Measurements from ENCODE around the gene CFAP90.

The CFAP90 gene

GRCh38 chr5:7850395-7851239 lies at the start of gene CFAP90:
CFAP90 (minus strand) TSS chr5:7851133; CDS start chr5:7851021, 112 bp downstream.
- no peak for DNase-seq (ENCODE audit: low read depth)

DNA sequence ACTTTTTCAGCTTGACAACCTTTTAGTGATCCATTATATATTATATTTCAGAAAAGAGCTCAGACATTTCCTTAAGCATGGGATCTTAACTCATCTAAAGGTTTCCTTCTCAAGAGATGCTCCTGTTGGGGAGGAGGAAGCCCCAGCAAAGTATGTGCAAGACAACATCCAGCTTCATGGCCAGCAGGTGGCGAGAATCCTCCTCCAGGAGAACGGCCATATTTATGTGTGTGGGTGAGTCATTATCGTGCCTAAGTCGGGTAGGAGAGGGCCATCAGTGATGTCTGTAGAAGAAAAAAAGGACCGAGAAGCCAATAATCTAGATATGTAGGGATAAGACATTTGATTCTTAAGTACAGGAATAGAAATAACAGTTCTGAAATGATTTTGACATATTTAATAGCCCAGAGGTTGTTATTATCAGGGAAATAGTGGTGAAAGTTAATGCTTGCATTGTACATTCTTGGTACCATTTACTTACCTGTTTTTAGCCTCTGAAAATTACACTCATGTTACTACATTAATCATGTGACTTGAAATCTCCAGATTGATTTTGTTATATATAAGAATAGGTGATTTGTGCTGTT lies 46.2 kb upstream of the CFAP90 start:
- DNase-seq (ENCODE audit: low read depth): no peak

- no peak for DNase-seq (ENCODE audit: low read depth)
These were observed 43.9 kb upstream of the CFAP90 start for GRCh38 chr5:7894860-7895259.

DNA sequence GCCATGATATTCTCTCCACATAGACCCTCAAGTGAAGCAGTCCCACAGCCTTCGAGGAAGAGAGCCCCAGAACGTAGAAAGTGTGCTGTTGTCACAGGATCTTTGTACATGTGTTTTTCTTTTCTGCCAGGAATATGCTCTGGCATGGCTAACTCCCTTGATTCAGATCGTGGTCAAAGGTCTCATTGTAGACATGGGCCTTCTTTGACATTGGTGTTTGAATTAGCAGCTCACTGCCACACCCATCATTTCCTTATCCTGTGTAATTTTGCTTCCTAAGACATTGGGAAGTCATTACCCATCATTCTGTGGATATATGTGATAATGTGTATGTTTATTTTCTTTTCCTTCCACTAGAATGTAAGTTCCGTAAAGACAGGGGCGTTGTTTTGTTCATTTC lies 43.5 kb upstream of the CFAP90 start:
- no peak for DNase-seq (ENCODE audit: low read depth)

DNA sequence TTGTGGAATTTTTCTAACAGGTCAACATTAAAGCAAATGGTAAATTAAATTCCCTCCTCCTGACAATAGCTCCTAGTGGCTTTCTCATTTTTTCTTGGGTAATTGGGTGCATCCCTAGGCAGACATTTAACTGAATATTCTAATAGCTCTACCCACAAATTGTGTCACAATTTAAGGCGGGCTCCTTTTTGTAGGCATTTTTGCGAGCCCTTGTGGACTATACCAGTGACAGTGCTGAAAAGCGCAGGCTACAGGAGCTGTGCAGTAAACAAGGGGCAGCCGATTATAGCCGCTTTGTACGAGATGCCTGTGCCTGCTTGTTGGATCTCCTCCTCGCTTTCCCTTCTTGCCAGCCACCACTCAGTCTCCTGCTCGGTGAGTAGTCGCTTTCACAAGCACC lies 38.0 kb upstream of the CFAP90 start:
- no peak for DNase-seq (ENCODE audit: low read depth)

- no peak for DNase-seq (ENCODE audit: low read depth)
These were observed 36.0 kb upstream of the CFAP90 start for GRCh38 chr5:7886849-7887475.

GRCh38 chr5:7884491-7885267 lies 33.7 kb upstream of the CFAP90 start:
- no peak for DNase-seq (ENCODE audit: low read depth)

DNA sequence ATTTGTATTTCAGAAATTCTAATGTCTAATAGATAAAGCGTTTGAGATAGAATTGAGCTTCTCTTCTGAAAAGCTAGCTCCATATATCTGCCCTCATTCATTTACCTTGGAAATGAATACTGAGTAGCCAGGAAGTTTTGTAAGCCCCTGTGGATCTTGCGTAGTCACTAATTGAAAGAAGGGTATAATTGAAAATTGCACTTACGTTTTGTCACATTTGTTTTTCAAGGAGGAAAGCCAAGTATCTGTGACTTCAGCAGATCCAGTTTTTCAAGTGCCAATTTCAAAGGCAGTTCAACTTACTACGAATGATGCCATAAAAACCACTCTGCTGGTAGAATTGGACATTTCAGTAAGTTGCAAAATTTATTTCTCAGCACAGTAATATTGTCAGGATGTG lies 32.0 kb upstream of the CFAP90 start:
- no peak for DNase-seq (ENCODE audit: low read depth)

GRCh38 chr5:7881816-7882215 lies 30.9 kb upstream of the CFAP90 start:
- DNase-seq (ENCODE audit: low read depth): no peak

DNA sequence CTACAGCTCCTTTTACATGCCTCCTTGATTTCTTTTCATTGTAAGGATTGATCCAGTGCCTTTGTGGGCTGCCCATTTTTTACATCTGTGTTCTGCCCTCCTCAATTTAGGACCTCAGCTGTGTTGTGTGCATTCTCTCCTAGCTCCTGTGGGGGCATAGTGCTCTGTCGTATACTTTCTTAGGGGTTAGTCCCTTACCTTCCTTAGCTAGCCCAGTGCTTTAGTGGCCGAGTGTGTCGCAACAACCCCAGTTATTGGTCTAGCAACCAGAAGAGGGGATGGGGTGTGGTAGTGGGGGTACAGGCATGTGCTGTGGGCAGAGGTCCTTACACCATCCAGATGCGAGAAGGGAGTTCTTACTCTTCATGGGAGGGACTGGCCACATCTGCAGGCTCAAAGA lies 30.2 kb upstream of the CFAP90 start:
- no peak for DNase-seq (ENCODE audit: low read depth)

DNA sequence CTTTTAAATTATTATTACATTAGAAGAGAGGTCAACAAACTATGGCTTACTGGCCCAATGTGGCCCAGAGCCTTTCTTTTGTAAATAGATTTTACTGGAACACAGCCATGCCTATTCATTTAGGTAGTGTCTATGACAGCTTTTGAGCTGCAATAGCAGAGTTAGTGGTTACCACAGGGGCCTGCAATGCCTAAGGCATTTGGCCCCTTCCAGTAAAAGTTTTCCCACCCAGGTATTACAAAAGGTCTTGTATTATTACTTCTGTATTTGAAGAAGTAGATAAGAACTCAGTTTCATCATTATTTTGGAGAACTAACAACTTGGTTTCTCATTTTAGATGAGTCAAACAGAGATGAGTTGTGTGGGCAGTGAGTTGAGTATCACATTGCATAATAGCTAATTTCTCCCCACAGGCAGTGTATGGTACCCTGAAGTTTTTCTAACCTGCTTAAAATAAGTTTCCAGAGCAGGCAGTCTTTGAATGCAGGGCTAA lies 27.5 kb upstream of the CFAP90 start:
- DNase-seq (ENCODE audit: low read depth): no peak

DNA sequence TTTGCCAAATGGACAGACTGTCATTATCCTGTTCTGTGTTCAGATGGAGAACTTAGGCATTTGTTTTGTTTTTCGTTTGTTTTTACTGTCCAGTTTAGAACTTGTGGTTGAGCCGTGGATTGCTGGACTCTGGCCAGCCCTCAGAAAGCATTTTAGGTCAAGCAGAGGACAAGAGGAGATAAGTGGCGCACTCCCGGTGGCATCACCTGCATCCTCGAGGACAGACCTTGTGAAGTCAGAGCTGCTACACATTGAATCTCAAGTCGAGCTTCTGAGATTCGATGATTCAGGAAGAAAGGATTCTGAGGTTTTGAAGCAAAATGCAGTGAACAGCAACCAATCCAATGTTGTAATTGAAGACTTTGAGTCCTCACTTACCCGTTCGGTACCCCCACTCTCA lies 26.9 kb upstream of the CFAP90 start:
- DNase-seq (ENCODE audit: low read depth): no peak

GRCh38 chr5:7876867-7877266 lies 25.9 kb upstream of the CFAP90 start:
- peak; percentile 35 for DNase-seq (ENCODE audit: low read depth)

DNA sequence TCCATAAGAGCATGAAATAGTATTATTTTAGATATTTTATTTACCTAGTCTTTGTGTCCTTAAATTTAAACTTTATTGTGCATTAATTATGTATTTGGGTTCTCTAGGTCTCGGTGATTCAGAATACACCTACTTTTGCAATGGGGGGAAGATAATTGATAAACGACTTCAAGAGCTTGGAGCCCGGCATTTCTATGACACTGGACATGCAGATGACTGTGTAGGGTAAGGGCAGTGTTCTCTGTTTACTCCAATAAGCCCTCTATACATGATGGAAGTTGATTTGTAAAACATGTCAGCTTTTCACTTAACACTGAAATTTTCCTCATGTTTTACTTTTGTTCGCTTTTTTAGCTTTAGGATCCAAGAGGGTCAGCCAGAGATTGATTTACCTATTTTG lies 24.2 kb upstream of the CFAP90 start:
- no peak for DNase-seq (ENCODE audit: low read depth)

DNA sequence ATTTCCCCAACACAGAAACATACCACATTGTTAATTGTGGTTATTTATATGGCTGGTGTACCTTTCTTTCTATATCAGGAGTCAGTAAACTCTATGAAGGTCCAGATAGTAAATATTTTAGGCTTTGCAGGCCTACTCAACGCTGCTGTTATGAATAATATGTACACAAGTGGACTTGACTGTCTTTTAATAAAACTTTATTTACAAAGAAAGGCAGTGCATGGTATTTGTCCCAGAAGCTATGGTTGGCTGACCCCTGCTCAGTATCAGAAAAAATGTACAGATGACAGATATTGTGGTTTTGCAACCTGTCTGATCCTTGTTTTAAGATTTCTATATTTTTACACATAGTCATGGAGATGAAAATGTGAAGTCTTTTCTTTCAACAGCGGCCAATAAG lies 23.7 kb upstream of the CFAP90 start:
- DNase-seq (ENCODE audit: low read depth): no peak

DNA sequence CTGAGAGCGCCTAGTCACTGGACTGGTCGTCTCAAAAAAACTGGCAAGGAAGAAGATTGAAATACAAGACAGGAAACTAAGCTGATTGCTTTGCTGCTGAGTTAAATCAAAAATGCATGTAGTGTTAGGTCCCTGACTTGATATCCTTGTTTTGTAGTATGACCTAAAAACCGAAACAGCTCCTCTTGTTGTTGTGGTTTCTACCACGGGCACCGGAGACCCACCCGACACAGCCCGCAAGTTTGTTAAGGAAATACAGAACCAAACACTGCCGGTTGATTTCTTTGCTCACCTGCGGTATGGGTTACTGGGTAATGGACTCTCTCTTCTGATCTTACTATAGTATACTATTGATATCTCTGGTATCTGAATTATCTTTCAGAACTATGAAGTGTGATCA lies 22.3 kb upstream of the CFAP90 start:
- no peak for DNase-seq (ENCODE audit: low read depth)

DNA sequence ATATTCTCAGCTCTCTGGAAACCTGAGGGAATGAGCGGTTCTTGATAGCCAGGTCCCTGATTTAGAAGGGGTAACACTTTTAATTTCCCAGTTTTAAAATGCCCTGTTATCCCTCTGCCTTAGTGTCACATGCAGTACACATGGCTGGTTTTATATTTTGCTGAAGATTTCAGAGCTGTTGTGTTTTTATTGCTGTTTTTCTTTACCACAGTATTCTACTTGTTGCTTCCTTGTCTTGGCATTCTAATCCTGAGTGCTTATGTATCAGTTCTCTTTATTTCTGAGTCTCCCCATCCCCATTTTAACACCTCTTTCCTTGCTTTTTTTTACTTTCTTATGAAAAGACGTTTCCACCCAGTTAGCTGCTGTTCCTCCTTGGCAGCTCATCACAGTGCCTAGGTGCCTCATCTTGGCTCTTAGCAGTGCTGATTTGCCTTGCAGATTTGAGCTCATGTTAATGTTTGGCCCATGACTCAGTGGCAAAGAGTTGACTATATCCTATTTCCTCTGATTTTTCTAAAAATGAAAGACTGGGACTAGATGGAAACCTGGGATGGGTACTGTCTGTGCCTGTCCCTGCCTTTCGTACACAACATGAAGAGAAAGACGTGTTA lies 21.7 kb upstream of the CFAP90 start:
- no peak for DNase-seq (ENCODE audit: low read depth)

DNA sequence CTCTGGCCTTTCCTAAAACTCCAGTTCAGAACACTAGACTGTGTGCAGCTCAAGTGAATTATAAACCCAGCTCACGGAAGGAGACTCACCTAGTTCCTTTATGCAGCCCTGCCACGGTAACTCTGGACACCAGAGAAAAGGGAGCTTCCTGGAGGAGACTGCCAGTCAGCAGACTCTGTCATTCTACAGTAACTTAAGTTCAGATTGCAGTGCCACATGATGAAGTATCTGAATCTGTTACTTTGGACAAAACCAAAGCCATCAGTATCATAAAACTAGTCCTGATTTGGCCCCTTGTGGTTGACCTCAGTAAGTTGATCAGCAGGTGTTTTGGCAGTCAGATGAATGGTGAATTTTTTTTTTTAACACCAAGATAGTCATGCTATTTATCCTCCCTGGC lies 20.7 kb upstream of the CFAP90 start:
- DNase-seq (ENCODE audit: low read depth): no peak

GRCh38 chr5:7869474-7870136 lies 18.7 kb upstream of the CFAP90 start:
- no peak for DNase-seq (ENCODE audit: low read depth)

DNA sequence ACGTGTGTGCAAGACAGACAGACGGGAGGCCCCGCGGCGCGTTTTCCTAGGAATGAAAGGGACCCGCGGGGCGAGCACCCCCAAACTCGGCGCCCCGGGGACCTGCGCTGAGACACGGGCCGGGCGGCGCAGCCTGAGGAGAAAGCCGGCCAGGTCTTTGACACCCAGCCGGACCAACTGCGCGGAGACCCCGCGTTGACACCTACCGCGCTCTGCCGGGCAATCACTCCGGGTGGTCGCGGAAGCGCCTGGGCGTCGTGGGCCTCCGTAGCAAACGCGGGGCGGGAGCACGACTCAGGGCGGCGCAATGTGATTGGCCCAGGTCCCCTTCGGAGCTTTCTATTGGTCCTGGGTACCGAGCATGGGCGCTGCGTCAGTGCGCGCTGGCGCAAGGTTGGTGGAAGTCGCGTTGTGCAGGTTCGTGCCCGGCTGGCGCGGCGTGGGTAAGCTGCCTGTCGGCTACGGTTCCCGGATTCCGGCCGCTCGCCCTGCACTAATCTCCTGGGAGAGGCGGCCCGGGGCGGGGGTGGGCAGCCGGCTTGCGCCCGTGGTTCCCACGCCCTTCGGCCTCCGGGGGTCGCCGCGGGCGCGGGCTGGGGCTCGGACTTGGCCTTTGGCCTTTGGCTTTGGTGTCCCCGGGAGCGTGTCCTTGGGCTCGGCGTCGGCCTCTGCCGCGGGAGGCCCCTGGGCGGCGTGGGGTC lies 18.0 kb upstream of the CFAP90 start, which contains the start of the genes FASTKD3 and MTRR:
FASTKD3 (minus strand) TSS at position 259 of the 701 bp plus-strand sequence. CDS start 948 bp downstream, outside the sequence.
MTRR (plus strand) TSS at position 376 of the 701 bp plus-strand sequence. CDS start 1,647 bp downstream, outside the sequence.
- peak; percentile 76 for DNase-seq (ENCODE audit: low read depth)

- no peak for DNase-seq (ENCODE audit: low read depth)
These were observed 17.5 kb upstream of the CFAP90 start for GRCh38 chr5:7868427-7868772.
